HL-60 (cell line): ENCODE measurements around the gene SOX18.

Experiments
- CTCF ChIP-seq: IDR thresholded peaks from one replicate; pipeline ENCODE4 v1.5.1; 2011; ENCODE audit warnings: low read length, control low read depth, inconsistent platforms; ENCODE audit not compliant: insufficient read depth
- GABPA ChIP-seq: IDR thresholded peaks from 2 replicates; pipeline ENCODE4 v1.6.1; 2012; ENCODE audit warnings: low read depth

- TF ChIP-seq CTCF (no peak), GABPA (no peak)
These were observed 17.7 kb upstream of the SOX18 start for GRCh38 chr20:64067005-64067632.
